ENCODE data around the gene CAVIN1.
"Not testable (repeated sequence)": the region's sequence is repeated elsewhere in the genome, so short reads cannot be mapped to it uniquely, and the experiment has no call there.

The CAVIN1 gene

GRCh38 chr17:42405963-42406495 is 17.0 kb downstream of the CAVIN1 start:
- DNase-seq (ENCODE audit: low spot score): peak; percentile 86

- DNase-seq (ENCODE audit: low spot score): no peak
Observed at GRCh38 chr17:42405076-42405475, 18.0 kb downstream of the CAVIN1 start.

- DNase-seq (ENCODE audit: low spot score): no peak
Observed at GRCh38 chr17:42404326-42405055, 18.6 kb downstream of the CAVIN1 start.

DNA sequence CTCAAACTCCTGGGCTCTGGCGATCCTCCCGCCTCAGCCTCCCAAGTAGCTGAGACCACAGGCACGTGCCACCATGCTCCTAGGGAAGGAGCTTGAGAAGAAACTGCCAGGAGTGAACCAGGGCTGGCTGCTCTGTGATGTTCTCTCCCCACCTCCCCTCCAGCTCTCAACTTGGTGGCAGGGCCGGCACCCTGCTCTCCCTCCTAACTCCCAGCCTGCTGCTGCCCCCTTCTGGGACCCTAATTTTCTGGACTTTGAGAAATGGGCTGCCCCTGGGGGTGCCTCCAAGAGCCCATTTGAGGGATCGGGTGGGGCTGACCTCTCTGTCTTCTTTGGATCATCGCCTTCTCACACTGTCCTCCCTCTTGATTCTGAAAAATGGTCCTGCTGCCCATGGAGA is 19.9 kb downstream of the CAVIN1 start:
- peak; percentile 49 for DNase-seq (ENCODE audit: low spot score)

DNA sequence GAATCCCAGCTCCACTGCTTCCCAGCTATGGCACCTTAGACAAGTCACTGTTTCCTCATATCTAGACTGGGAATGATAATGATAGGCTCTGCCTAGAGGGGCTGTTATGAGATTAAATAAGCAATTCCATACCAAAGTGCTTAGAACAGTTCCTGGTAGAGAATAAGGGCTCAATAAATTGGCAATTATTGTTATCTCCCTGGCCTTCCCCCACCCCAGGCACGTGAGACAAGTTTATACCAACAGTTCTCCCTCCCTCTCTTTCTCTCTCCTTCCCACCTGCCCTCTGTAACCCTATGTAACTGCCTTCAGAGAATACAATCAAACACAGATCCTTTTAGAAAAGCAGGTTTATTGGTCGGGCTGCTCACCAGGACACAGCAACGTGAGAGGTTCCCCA is 20.9 kb downstream of the CAVIN1 start:
- no peak for DNase-seq (ENCODE audit: low spot score)

GRCh38 chr17:42400844-42401375 is 22.1 kb downstream of the CAVIN1 start:
- not testable (repeated sequence) for DNase-seq (ENCODE audit: low spot score)

GRCh38 chr17:42399948-42400843 is 22.9 kb downstream of the CAVIN1 start:
- no peak for DNase-seq (ENCODE audit: low spot score)

DNA sequence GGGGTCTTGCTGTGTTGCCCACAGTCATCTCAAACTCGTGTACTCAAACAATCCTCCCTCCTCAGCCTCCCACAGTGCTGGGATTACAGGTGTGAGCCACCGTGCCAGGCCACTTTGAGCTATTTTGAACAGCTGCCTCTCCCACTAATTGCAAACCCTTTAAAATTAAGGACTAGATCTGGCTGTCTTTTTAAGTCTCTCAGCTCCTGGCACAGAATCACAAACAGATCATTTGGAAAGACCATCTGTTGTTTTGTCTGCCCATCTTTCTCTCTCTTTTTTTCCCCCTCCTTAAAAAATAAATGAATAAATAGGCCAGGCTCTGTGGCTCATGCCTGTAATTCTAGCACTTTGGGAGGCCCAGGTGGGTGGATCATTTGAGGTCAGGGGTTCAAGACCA is 23.9 kb downstream of the CAVIN1 start:
- DNase-seq (ENCODE audit: low spot score): no peak

GRCh38 chr17:42395601-42396000 is 27.5 kb downstream of the CAVIN1 start:
- not testable (repeated sequence) for DNase-seq (ENCODE audit: low spot score)

DNA sequence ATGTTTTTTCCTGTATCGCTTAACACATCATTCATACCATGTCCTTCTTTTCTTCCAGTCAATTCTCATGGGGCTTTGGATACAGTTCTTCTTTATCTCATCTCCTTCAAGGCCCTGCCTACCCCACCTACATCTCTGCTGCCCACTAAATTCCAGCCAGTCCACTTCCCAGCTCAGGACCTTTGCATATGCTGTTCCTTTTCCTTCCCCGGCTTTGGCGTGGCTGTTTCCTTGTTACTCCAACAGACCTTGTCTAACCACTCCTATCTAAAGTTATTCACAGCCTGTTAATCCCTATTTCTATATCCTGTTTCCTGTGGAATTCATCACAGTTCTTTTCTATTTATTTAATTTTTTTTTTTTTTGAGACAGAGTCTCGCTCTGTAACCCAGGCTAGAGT is 28.2 kb downstream of the CAVIN1 start:
- no peak for DNase-seq (ENCODE audit: low spot score)

- no peak for DNase-seq (ENCODE audit: low spot score)
Observed at GRCh38 chr17:42392692-42393415, 30.2 kb downstream of the CAVIN1 start.

DNA sequence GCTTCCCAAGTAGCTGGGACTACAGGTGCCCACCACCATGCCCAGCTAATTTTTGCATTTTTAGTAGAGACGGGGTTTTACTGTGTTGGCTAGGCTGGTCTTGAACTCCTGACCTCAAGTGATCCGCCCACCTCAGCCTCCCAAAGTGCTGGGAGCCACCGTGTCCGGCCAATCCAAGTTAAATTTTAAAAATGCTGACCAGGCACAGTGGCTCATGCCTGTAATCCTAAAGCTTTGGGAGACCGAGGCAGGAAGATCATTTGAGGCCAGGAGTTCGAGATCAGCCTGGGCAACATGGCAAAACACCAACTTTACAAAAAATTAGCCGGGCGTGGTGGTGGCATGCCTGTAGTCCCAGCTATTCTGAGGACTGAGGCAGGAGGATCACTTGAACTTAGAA is 31.6 kb downstream of the CAVIN1 start:
- DNase-seq (ENCODE audit: low spot score): not testable (repeated sequence)

- no peak for DNase-seq (ENCODE audit: low spot score)
Observed at GRCh38 chr17:42389899-42390298, 33.2 kb downstream of the CAVIN1 start.

DNA sequence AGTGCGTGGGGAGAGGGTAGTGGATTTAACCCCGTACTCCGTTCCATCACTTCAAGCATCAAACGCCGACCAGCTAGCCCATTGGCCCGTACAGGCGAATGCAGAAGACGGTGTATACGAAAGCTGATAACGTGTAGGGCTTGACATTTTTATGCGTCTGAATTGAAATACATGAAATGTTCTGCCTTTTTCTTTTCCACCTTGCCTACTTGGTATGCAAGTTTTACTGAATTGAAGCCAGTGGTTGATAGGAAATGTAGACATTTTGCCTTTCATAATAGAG is 34.0 kb downstream of the CAVIN1 start:
- no peak for DNase-seq (ENCODE audit: low spot score)

GRCh38 chr17:42388381-42389134 is 34.5 kb downstream of the CAVIN1 start, which contains the start of gene STAT3:
TSS of gene STAT3 (minus strand) at chr17:42388442. CDS start at chr17:42348516, 39,926 bp downstream.
- peak; percentile 100 for DNase-seq (ENCODE audit: low spot score)

- DNase-seq (ENCODE audit: low spot score): peak; percentile 12
Observed at GRCh38 chr17:42387661-42388380, 35.2 kb downstream of the CAVIN1 start.

DNA sequence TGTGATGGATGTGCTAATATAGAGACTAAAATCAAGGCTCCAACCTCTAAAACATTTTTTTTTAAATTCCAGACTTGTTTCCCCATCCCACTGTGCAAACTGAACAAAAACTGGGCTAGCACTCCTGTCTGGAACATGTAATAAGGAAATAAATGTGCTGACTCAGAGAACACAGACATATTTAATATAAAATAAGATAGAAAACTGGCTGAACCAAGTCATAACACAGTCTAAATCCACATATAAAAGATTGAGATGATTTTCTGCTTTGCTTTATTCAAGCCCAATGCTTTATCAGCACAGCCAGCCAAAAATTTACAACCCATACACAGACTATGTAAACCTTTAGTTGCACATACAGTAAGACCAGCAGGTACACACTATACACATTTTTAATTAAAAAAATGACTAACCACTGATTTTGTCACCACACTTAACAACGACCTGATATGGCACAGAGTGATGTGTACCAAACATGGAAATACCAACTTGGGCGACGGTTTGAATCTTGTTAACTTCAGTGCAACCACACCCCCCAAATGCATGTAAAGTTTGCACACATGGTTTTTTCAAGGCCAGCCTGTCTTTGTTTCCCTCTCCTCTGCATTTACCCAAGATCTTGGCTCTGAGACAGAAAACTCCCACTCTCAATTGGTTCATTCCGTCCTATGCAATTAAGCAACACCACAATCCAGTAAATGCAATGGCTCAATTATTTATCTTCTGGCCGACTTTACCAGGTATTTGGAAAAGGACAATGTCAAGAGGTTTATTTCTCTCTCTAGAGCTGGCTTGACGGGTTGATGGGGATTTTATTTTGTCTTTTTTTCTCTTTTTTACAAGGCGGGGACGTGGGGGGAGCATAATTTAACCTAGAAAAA is 36.0 kb downstream of the CAVIN1 start:
- DNase-seq (ENCODE audit: low spot score): peak; percentile 41

GRCh38 chr17:42381898-42382297 is 41.2 kb downstream of the CAVIN1 start:
- DNase-seq (ENCODE audit: low spot score): no peak

DNA sequence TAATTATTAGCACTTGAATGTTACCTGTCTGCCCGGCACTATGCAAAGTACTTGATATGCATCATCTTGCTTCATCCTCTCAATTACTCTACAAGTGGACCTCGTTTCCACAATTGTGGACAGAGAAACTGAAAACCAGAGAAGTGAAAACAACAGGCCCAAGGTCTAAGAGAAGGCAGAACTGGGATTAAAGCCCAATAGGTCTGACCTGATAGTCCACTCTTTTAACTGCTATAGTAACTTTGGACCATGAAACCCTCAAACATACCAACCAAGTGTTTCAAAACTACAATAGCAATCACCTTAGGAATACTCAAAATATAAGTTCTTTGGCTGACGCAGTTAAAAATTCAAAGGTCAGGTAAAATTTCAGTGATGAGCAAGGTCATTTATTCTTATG is 42.1 kb downstream of the CAVIN1 start:
- DNase-seq (ENCODE audit: low spot score): no peak
